GM18520 (cell line): Measurements from ENCODE around the gene HPCAL4.

ENCODE experiments used
- ATAC-seq: cut with Tn5 transposase; IDR thresholded peaks from one replicate; pipeline ENCODE4 v1.9.1; 2021; ENCODE audit not compliant: unreplicated experiment

Gene HPCAL4

GRCh38 chr1:39652554-39652953, 38.7 kb downstream of the HPCAL4 start:
- no peak for ATAC-seq

GRCh38 chr1:39652105-39652504, 39.1 kb downstream of the HPCAL4 start:
- no peak for ATAC-seq

- no peak for ATAC-seq
Measured at GRCh38 chr1:39650431-39650830, 40.8 kb downstream of the HPCAL4 start.

GRCh38 chr1:39649636-39650185, 41.5 kb downstream of the HPCAL4 start:
- ATAC-seq, result no peak

GRCh38 chr1:39648496-39648895, 42.7 kb downstream of the HPCAL4 start:
- no peak for ATAC-seq

- ATAC-seq, result no peak
Measured at GRCh38 chr1:39647247-39647646, 44.0 kb downstream of the HPCAL4 start.

GRCh38 chr1:39646232-39647081, 44.8 kb downstream of the HPCAL4 start:
- ATAC-seq, result no peak

GRCh38 chr1:39645411-39646043, 45.7 kb downstream of the HPCAL4 start:
- ATAC-seq, result no peak

GRCh38 chr1:39643705-39644104, 47.5 kb downstream of the HPCAL4 start:
- ATAC-seq, result no peak

GRCh38 chr1:39642796-39643195, 48.4 kb downstream of the HPCAL4 start:
- ATAC-seq, result no peak

- no peak for ATAC-seq
Measured at GRCh38 chr1:39640861-39641260, 50.4 kb downstream of the HPCAL4 start.

- ATAC-seq, result no peak
Measured at GRCh38 chr1:39639305-39640130, 51.7 kb downstream of the HPCAL4 start, which contains the start of gene HEYL. Gene HEYL (minus strand): TSS chr1:39639643. CDS start chr1:39639625, 18 bp downstream.

- ATAC-seq, result no peak
Measured at GRCh38 chr1:39638965-39639304, 52.3 kb downstream of the HPCAL4 start.

- ATAC-seq, result no peak
Measured at GRCh38 chr1:39637361-39637760, 53.9 kb downstream of the HPCAL4 start.

GRCh38 chr1:39635871-39636210, 55.4 kb downstream of the HPCAL4 start:
- ATAC-seq, result no peak

- ATAC-seq, result no peak
Measured at GRCh38 chr1:39635205-39635870, 55.9 kb downstream of the HPCAL4 start.

- no peak for ATAC-seq
Measured at GRCh38 chr1:39633422-39633821, 57.8 kb downstream of the HPCAL4 start.

- ATAC-seq, result no peak
Measured at GRCh38 chr1:39632682-39633417, 58.4 kb downstream of the HPCAL4 start.

- ATAC-seq, result no peak
Measured at GRCh38 chr1:39632323-39632681, 58.9 kb downstream of the HPCAL4 start.
